ENCODE measurements around the gene DGLUCY.

DGLUCY gene

GRCh38 chr14:91170504-91171121 is 56.7 kb downstream of the DGLUCY start:
- TF ChIP-seq CTCF (IDR thresholded peaks at IDR 0.05; ENCODE audit: low read depth, low read length) = no peak
- DNase-seq (ENCODE audit: extremely low read depth, low read depth) = no peak

DNA sequence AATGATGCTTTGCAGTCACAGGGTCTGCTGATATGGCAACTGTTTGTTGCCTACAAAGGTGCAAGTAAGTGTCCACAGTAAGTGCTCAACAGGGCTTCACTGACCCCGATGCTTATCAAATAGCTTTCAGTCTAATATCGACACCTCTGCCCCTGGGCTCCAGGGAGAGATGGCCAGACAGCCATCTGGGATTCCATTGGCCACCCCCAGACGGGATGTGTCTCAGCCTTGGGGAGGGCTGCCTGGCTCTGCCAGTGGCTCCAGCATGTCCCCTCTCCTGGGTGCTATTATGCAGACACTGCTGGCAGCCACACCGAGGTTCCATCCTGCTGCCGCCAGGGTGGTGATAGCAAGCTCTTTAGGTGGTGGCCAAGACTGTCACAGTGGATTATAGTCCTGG is 57.4 kb downstream of the DGLUCY start:
- no peak for DNase-seq (ENCODE audit: extremely low read depth, low read depth)
- TF ChIP-seq CTCF (IDR thresholded peaks at IDR 0.05; ENCODE audit: low read depth, low read length) = no peak

DNA sequence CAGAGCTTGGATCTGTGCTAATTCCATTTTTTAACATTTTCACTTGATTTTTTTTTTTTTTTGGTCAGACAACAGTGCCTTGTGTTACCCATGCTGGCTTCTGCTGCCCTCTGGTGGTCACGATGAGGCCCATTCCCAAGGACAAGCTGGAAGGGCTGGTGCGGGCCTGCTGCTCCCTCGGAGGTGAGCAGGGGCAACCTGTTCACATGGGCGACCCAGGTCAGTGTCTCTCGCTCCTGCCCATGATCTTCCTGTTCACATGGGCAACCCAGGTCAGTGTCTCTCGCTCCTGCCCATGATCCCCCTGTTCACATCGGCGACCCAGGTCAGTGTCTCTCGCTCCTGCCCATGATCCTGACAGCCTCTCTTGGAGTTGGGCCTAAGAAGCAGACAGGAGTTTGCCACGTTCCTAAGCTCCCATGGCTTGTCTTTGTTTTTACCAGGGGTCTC is 59.4 kb downstream of the DGLUCY start:
- peak; percentile 62 for DNase-seq (ENCODE audit: extremely low read depth, low read depth)
- TF ChIP-seq CTCF (IDR thresholded peaks at IDR 0.05; ENCODE audit: low read depth, low read length) = peak; percentile 89

DNA sequence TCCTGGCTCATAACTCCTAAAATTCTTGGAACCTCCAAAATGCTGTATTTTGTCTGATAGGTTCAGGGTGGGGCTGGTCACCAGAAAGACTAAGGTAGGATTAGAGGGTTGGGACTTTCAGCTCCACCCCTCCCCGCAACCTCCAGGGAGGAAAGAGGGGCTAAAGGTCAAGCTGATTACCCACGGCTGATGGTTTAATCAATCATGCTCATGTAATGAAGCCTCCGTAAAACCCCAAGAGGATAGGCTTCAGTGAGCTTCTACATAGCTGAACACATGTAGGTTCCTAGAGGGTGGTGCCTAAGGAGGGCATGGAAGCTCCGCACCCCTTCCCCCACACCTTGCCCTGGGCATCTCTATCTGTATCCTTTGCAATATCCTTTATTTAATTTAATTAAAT is 60.0 kb downstream of the DGLUCY start:
- DNase-seq (ENCODE audit: extremely low read depth, low read depth) = no peak
- TF ChIP-seq CTCF (IDR thresholded peaks at IDR 0.05; ENCODE audit: low read depth, low read length) = no peak

DNA sequence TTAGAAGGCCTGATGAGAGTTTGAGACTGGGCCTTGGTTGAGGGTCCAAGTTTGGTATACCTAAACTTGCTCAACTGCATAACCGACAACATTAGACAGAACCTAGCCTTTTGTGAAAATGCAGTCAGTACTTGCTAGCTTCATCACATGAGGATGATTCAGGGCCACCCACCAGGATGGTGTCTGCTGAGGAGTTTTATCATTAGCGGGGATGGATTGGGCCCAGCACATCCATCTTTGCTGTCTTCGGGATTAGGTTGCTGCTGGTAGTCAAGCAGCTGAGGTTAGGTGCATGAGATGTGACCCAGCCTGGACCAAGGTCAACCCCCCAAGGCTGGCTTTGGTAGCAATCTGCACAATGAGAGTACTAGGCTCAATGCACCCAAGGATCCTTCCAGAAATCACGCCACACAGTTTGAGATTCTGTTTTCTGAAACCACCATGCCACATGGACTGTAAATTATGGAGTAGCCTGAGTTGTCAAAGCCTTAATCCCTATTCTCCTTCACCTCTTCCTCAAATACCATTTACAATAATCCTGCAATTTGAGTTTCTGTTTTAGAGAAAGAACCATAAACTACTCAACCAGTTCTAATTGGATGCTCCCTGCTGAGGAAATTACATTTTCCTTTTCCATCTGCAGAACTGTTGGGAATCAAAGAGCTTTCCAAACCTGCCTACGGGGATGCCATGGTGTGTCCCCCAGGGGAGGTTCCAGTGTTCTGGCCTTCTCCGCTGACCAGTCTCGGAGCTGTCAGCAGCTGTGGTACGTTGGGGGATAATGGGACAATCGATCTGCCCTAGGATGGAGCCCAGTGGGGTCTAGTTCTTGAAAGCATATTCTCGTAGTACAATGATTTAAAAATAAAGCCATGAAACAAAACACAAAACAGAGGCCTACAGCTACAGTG is 61.7 kb downstream of the DGLUCY start:
- DNase-seq (ENCODE audit: extremely low read depth, low read depth) = no peak
- TF ChIP-seq CTCF (IDR thresholded peaks at IDR 0.05; ENCODE audit: low read depth, low read length) = no peak

- DNase-seq (ENCODE audit: extremely low read depth, low read depth) = peak; percentile 37
- peak; percentile 84 for TF ChIP-seq CTCF (IDR thresholded peaks at IDR 0.05; ENCODE audit: low read depth, low read length)
Observed at GRCh38 chr14:91177073-91178034, 63.5 kb downstream of the DGLUCY start.

All from AG09319 (cell line).